Measurements from ENCODE around the gene RALGDS.
"Not testable (repeated sequence)": the region's sequence is repeated elsewhere in the genome, so short reads cannot be mapped to it uniquely, and the experiment has no call there.

The RALGDS gene

DNA sequence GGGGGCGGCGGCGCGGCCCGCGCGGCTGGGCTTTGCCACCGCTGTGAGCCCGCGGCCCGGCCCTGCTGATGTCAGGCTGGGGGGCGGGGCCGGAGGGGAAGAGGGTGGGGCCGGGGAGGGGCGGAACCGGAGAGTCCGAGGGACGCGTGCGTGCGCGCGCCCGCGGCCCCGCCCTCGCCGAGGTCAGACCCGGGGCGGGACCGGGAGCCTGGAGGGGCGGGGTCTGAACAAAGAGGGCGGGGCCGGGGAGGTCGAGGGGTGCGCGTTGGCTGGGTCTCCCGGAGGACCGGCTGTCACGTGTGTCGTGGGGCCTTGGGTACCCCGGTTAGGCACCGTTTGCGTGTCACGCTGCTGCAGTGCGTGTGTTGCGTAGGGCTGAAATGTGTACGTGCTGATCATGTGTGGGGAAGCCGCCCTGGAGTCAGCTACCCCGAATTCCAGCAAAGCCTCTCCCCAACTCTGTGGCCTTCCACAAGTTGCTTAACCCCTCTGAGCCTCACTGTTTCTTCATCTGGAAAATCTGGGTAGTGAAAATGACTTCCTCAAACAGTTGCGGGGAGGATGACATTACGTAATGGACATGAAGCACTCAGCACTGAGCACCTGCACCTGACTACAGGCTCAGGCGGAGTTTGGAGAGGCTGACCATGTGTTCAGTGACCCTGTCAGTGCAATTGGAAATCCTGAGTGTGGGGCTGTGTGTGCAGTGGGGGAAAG is at the start of gene RALGDS:
RALGDS (minus strand) TSS at position 43 of the 717 bp plus-strand sequence. CDS start 86 bp downstream, outside the sequence.
- TF ChIP-seq, protein P1, sequence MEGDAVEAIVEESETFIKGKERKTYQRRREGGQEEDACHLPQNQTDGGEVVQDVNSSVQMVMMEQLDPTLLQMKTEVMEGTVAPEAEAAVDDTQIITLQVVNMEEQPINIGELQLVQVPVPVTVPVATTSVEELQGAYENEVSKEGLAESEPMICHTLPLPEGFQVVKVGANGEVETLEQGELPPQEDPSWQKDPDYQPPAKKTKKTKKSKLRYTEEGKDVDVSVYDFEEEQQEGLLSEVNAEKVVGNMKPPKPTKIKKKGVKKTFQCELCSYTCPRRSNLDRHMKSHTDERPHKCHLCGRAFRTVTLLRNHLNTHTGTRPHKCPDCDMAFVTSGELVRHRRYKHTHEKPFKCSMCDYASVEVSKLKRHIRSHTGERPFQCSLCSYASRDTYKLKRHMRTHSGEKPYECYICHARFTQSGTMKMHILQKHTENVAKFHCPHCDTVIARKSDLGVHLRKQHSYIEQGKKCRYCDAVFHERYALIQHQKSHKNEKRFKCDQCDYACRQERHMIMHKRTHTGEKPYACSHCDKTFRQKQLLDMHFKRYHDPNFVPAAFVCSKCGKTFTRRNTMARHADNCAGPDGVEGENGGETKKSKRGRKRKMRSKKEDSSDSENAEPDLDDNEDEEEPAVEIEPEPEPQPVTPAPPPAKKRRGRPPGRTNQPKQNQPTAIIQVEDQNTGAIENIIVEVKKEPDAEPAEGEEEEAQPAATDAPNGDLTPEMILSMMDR (IDR thresholded peaks at IDR 0.05; ENCODE audit: low read depth, low read length, missing control alignments): no peak
- no peak for DNase-seq (ENCODE audit: low read depth)
- peak within 1 kb of the TSS; percentile 59 for H3K4me3 ChIP-seq (ENCODE audit: low read depth, low read length)

- no peak overlapping the region for H3K4me3 ChIP-seq (ENCODE audit: low read depth, low read length)
- DNase-seq (ENCODE audit: low read depth): no peak
- TF ChIP-seq, protein P1 (IDR thresholded peaks at IDR 0.05; ENCODE audit: low read depth, low read length, missing control alignments): no peak
These were observed 49.7 kb upstream of the RALGDS start for GRCh38 chr9:133170716-133171115.

GRCh38 chr9:133169687-133170086 is 48.6 kb upstream of the RALGDS start:
- H3K4me3 ChIP-seq (ENCODE audit: low read depth, low read length); DNase-seq (ENCODE audit: low read depth): not testable (repeated sequence)

DNA sequence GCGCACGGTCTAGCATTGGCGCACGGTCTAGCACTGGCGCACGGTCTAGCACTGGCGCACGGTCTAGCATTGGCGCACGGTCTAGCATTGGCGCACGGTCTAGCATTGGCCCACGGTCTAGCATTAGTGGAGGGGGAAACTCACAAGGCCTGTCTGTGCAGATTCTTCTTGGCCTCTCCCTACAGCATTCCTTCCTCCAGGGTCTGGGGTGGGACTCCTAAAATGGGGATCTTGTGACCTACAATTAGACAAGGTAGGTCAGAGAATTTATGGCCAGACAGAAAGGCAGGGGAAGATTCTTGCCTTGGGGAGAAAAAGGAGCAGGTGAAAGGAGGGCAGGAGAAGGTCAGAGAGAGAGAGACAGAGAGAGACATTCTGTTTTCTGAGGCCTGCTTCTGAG is 48.1 kb upstream of the RALGDS start:
- no peak overlapping the region for H3K4me3 ChIP-seq (ENCODE audit: low read depth, low read length)
- TF ChIP-seq, protein P1 (IDR thresholded peaks at IDR 0.05; ENCODE audit: low read depth, low read length, missing control alignments): no peak
- DNase-seq (ENCODE audit: low read depth): no peak

GRCh38 chr9:133168432-133168831 is 47.4 kb upstream of the RALGDS start:
- TF ChIP-seq, protein P1 (IDR thresholded peaks at IDR 0.05; ENCODE audit: low read depth, low read length, missing control alignments): no peak
- DNase-seq (ENCODE audit: low read depth): no peak

GRCh38 chr9:133167769-133168168 is 46.7 kb upstream of the RALGDS start:
- TF ChIP-seq, protein P1 (IDR thresholded peaks at IDR 0.05; ENCODE audit: low read depth, low read length, missing control alignments): no peak
- no peak overlapping the region for H3K4me3 ChIP-seq (ENCODE audit: low read depth, low read length)
- no peak for DNase-seq (ENCODE audit: low read depth)

More at GRCh38 chr9:133168432-133168831, 47.4 kb upstream of the RALGDS start:
- no peak overlapping the region for H3K4me3 ChIP-seq (ENCODE audit: low read depth, low read length)

GRCh38 chr9:133167096-133167730 is 46.2 kb upstream of the RALGDS start:
- TF ChIP-seq, protein P1 (IDR thresholded peaks at IDR 0.05; ENCODE audit: low read depth, low read length, missing control alignments): no peak
- DNase-seq (ENCODE audit: low read depth): no peak

More at GRCh38 chr9:133167096-133167730, 46.2 kb upstream of the RALGDS start:
- no peak overlapping the region for H3K4me3 ChIP-seq (ENCODE audit: low read depth, low read length)
